Panc1 (cell line): Measurements from ENCODE around the gene FRYL. TPM values are rescaled to one million over a fixed set of nuclear protein-coding genes. Genes with fewer than 3 reads are reported as not detected.

Experiments used
- ATAC-seq: fragments of 200-7000 bp; cut with Tn5 transposase; 2 replicates; pipeline ENCODE4 v1.9.1; 2020; ENCODE audit warnings: mild to moderate bottlenecking, moderate library complexity
- BruUV-seq: library from RNA; stranded (reverse); fragments of 400-500 nt; replicated peaks from 2 replicates; lab custom pipeline; 2021; lab: Mats Ljungman, UMichigan
- CTCF ChIA-PET: fragments of 300-600 bp; sonication (Branson Sonifier 250); formaldehyde crosslinking; loops from one replicate; lab custom pipeline; 2022; ENCODE audit warnings: antibody characterized with exemption; lab: Charles Lee
- POLR2A ChIA-PET: fragments of 300-600 bp; sonication (Branson Sonifier 250); formaldehyde crosslinking; loops from one replicate; lab custom pipeline; 2022; ENCODE audit warnings: antibody characterized with exemption; lab: Charles Lee
- DNase-seq: peaks from one replicate; pipeline ENCODE4 v3.0.0-alpha.2; 2010; ENCODE audit warnings: low read depth, low spot score
- H3K27ac ChIP-seq: 2 replicates; pipeline ENCODE4 v1.5.1; 2011; ENCODE audit warnings: mild to moderate bottlenecking, low read length, inconsistent platforms
- H3K27me3 ChIP-seq: fragments of 200-500 bp; sonication (Bioruptor generic); 2 replicates; pipeline ENCODE4 v1.6.0; 2014; ENCODE audit warnings: low read length, inconsistent platforms; ENCODE audit not compliant: control insufficient read depth, insufficient read depth
- H3K36me3 ChIP-seq: fragments of 200-500 bp; sonication (Bioruptor generic); 2 replicates; pipeline ENCODE4 v1.5.1; 2014; ENCODE audit warnings: inconsistent platforms, mild to moderate bottlenecking, low read length, moderate library complexity; ENCODE audit not compliant: control insufficient read depth, insufficient read depth
- H3K4me1 ChIP-seq: 2 replicates; pipeline ENCODE4 v1.5.1; 2011; ENCODE audit warnings: inconsistent platforms, mild to moderate bottlenecking, low read length, moderate library complexity; ENCODE audit not compliant: control insufficient read depth, insufficient read depth
- H3K4me3 ChIP-seq, 2 experiments: 2 replicates each; pipeline ENCODE4 v1.5.1; 2011 to 2012; ENCODE audit warnings: low read depth in 2 of 2, low read length in 2 of 2, mild to moderate bottlenecking in 2 of 2, inconsistent platforms in 1 of 2, moderate library complexity in 1 of 2
- H3K9me3 ChIP-seq: fragments of 200-500 bp; sonication (Bioruptor generic); 2 replicates; pipeline ENCODE4 v1.5.1; 2014; ENCODE audit warnings: low read depth, mild to moderate bottlenecking, inconsistent platforms, low read length, moderate library complexity; ENCODE audit not compliant: control insufficient read depth, insufficient read depth
- CTCF ChIP-seq: fragments of 450-650 bp; IDR thresholded peaks from 2 replicates; pipeline ENCODE4 v1.5.1; 2017; ENCODE audit warnings: mild to moderate bottlenecking
- POLR2AphosphoS5 ChIP-seq: IDR thresholded peaks from 2 replicates; pipeline ENCODE4 v1.6.1; 2012; ENCODE audit warnings: mild to moderate bottlenecking, low read depth, low read length, moderate library complexity
- REST ChIP-seq, 2 experiments: IDR thresholded peaks; 2 replicates each; pipeline ENCODE4 v1.6.1; 2011 to 2012; ENCODE audit warnings: low read depth in 2 of 2, control low read depth in 1 of 2, low read length in 1 of 2, mild to moderate bottlenecking in 1 of 2, moderate library complexity in 1 of 2; ENCODE audit not compliant: insufficient read depth in 1 of 2
- SIN3A ChIP-seq: IDR thresholded peaks from 2 replicates; pipeline ENCODE4 v1.6.1; 2012; ENCODE audit warnings: low read depth, mild to moderate bottlenecking, low read length, moderate library complexity, borderline replicate concordance; ENCODE audit not compliant: insufficient read depth
- TCF7L2 ChIP-seq: IDR thresholded peaks from 2 replicates; pipeline ENCODE4 v1.6.1; 2011; ENCODE audit warnings: mild to moderate bottlenecking, low read depth, low read length, inconsistent platforms
- in situ Hi-C: cut with HindIII; loops from 2 replicates; pipeline ENCODE4 v1.10.0; 2016; ENCODE audit warnings: low sequenced_read_pairs, low pct_unique_long_range_greater_than_20kb
- intact Hi-C: fragments of 100-400 bp; cut with micrococcal nuclease; formaldehyde crosslinking; loops from one replicate; pipeline ENCODE4 v1.10.0; 2022; ENCODE audit not compliant: unreplicated experiment
- total RNA-seq: library from RNA; stranded (reverse); gene quantifications from one replicate; pipeline ENCODE4 v1.2.1, GENCODE V29; 2021; ENCODE audit not compliant: unreplicated experiment

The FRYL gene
- total RNA-seq, 1 experiment from 2014 or later, result 47.5 TPM

GRCh38 chr4:48668254-48669017 lies 111.6 kb downstream of the FRYL start:
- Histone ChIP-seq H3K4me1 (no peaks in the 10 kb centered on the region), H3K36me3 (no peaks in the 10 kb centered on the region), H3K27ac (no peak overlapping the region), H3K27me3 (no peaks in the 10 kb centered on the region), H3K9me3 (no peaks in the 10 kb centered on the region), H3K4me3 (no peak overlapping the region)
- intact Hi-C loops, result no loop called here
- POLR2A ChIA-PET, result no interaction called here
- no peak for ATAC-seq
- CTCF ChIA-PET, result no interaction called here
- TF ChIP-seq SIN3A (no peak), POLR2AphosphoS5 (no peak), REST (IDR thresholded peaks at IDR 0.05; ENCODE audit: insufficient read depth in 1 of 2, low read depth in 2 of 2, low read length in 1 of 2) (no peak), TCF7L2 (no peak), CTCF (no peak)
- in situ Hi-C loops, result no loop called here
- DNase-seq, result no peak
- BruUV-seq, result no TSS peak

GRCh38 chr4:48667148-48667547 lies 112.9 kb downstream of the FRYL start:
- ChIA-PET CTCF (no interaction called here), POLR2A (no interaction called here)
- DNase-seq, result no peak
- TF ChIP-seq POLR2AphosphoS5 (no peak), REST (IDR thresholded peaks at IDR 0.05; ENCODE audit: insufficient read depth in 1 of 2, low read depth in 2 of 2, low read length in 1 of 2) (no peak), CTCF (no peak), TCF7L2 (no peak)
- ATAC-seq, result no peak
- Histone ChIP-seq H3K9me3 (no peaks in the 10 kb centered on the region), H3K4me3 (no peak overlapping the region), H3K27ac (no peak overlapping the region), H3K36me3 (no peaks in the 10 kb centered on the region), H3K4me1 (no peaks in the 10 kb centered on the region), H3K27me3 (no peaks in the 10 kb centered on the region)
- no TSS peak for BruUV-seq
- intact Hi-C loops (no loop called here), in situ Hi-C loops (no loop called here)
